Panc1 (cell line): ENCODE results near the gene KCND1.

ENCODE experiments used
- CTCF ChIP-seq: fragments of 450-650 bp; IDR thresholded peaks from 2 replicates; pipeline ENCODE4 v1.5.1; 2017; ENCODE audit warnings: mild to moderate bottlenecking
- POLR2AphosphoS5 ChIP-seq: IDR thresholded peaks from 2 replicates; pipeline ENCODE4 v1.6.1; 2012; ENCODE audit warnings: mild to moderate bottlenecking, low read depth, low read length, moderate library complexity
- REST ChIP-seq, 2 experiments: IDR thresholded peaks; 2 replicates each; pipeline ENCODE4 v1.6.1; 2011 to 2012; ENCODE audit warnings: low read depth in 2 of 2, control low read depth in 1 of 2, low read length in 1 of 2, mild to moderate bottlenecking in 1 of 2, moderate library complexity in 1 of 2; ENCODE audit not compliant: insufficient read depth in 1 of 2

GRCh38 chrX:48938721-48939425 is 32.8 kb downstream of the KCND1 start:
- TF ChIP-seq CTCF = no peak
- TF ChIP-seq REST (IDR thresholded peaks at IDR 0.05; ENCODE audit: insufficient read depth in 1 of 2, low read depth in 2 of 2, low read length in 1 of 2) = no peak
- no peak for TF ChIP-seq POLR2AphosphoS5
